B cell (primary cell): ENCODE results near the gene ZSCAN23. TPM values are rescaled to one million over a fixed set of nuclear protein-coding genes. Genes with fewer than 3 reads are reported as not detected.

Experiments used
- ATAC-seq: fragments of 200-7000 bp; cut with Tn5 transposase; one replicate; pipeline ENCODE4 v1.10.0; 2021; ENCODE audit warnings: low read depth, mild to moderate bottlenecking, moderate number of reproducible peaks, moderate library complexity
- CTCF ChIA-PET: fragments of 350-600 bp; sonication (Branson Sonifier 250); formaldehyde crosslinking; loops from one replicate; lab custom pipeline; 2021; ENCODE audit warnings: antibody characterized with exemption, inconsistent platforms; lab: Charles Lee
- POLR2A ChIA-PET: fragments of 350-600 bp; sonication (Branson Sonifier 250); formaldehyde crosslinking; loops from one replicate; lab custom pipeline; 2021; ENCODE audit warnings: antibody characterized with exemption; lab: Charles Lee
- DNase-seq: peaks from one replicate; pipeline ENCODE4 v3.0.0; 2013
- H2AFZ ChIP-seq: 2 replicates; pipeline ENCODE4 v1.6.1; 2012; ENCODE audit warnings: mild to moderate bottlenecking, low read depth, low read length; ENCODE audit not compliant: insufficient read depth, poor library complexity, severe bottlenecking
- H3K27ac ChIP-seq, 2 donors: 1 replicate in 1 of 2; 2 replicates in 1 of 2; pipeline ENCODE4 v1.5.1; 2012 to 2013; ENCODE audit warnings: low read length in 2 of 2, mild to moderate bottlenecking in 2 of 2, moderate library complexity in 1 of 2
- H3K27me3 ChIP-seq, 4 experiments: fragments of 200-600 bp in 1 of 4; sonication (generic) in 1 of 4; replicated peaks in 1 of 4; 1 replicate in 2 of 4; 2 replicates in 2 of 4; pipeline versions ENCODE4 v1.6.1 to v1.7.0; 2013 to 2016; ENCODE audit warnings: low read length in 3 of 4, mild to moderate bottlenecking in 2 of 4, mixed read lengths in 1 of 4, moderate library complexity in 1 of 4; ENCODE audit not compliant: insufficient read depth in 4 of 4, control insufficient read depth in 3 of 4; ENCODE audit errors: control extremely low read depth in 1 of 4
- H3K36me3 ChIP-seq, 2 experiments: replicated peaks in 1 of 2; 1 replicate in 1 of 2; 2 replicates in 1 of 2; pipeline versions ENCODE4 v1.6.1 to v1.7.1; 2013; ENCODE audit warnings: low read length in 1 of 2; ENCODE audit not compliant: insufficient read depth in 2 of 2, control insufficient read depth in 1 of 2; ENCODE audit errors: control extremely low read depth in 1 of 2, extremely low read depth in 1 of 2
- H3K4me1 ChIP-seq, 2 donors: fragments of 200-600 bp in 1 of 2; sonication (generic) in 1 of 2; 1 replicate in 1 of 2; 2 replicates in 1 of 2; pipeline versions ENCODE4 v1.5.1 to v1.6.1; 2013 to 2017; ENCODE audit warnings: low read length in 2 of 2; ENCODE audit not compliant: control insufficient read depth in 2 of 2, insufficient read depth in 2 of 2
- H3K4me2 ChIP-seq: replicated peaks from 2 replicates; pipeline ENCODE3; 2012; ENCODE audit warnings: mild to moderate bottlenecking, low read depth, low read length; ENCODE audit not compliant: poor library complexity, severe bottlenecking
- H3K4me3 ChIP-seq, 5 experiments: fragments of 200-600 bp in 1 of 5; sonication (generic) in 1 of 5; 1 replicate in 3 of 5; 2 replicates in 2 of 5; pipeline versions ENCODE4 v1.5.1 to v1.7.0; 2011 to 2016; ENCODE audit warnings: low read length in 4 of 5, mild to moderate bottlenecking in 4 of 5, low read depth in 2 of 5, control low read depth in 1 of 5, moderate library complexity in 1 of 5; ENCODE audit not compliant: insufficient read depth in 1 of 5; ENCODE audit errors: control extremely low read depth in 1 of 5, extremely low read depth in 1 of 5
- H3K79me2 ChIP-seq: fragments of 200-600 bp; sonication (generic); one replicate; pipeline ENCODE4 v1.6.0; 2016; ENCODE audit warnings: low read length; ENCODE audit not compliant: control insufficient read depth, insufficient read depth
- H3K9ac ChIP-seq: fragments of 200-600 bp; sonication (generic); 2 replicates; pipeline ENCODE4 v1.6.1; 2017; ENCODE audit warnings: mild to moderate bottlenecking, low read length, moderate library complexity
- H3K9me3 ChIP-seq, 3 donors: one replicate each; pipeline versions ENCODE4 v1.6.1 to v1.7.1; 2013; ENCODE audit warnings: low read length in 2 of 3; ENCODE audit not compliant: control insufficient read depth in 2 of 3, insufficient read depth in 1 of 3; ENCODE audit errors: control extremely low read depth in 1 of 3
- H4K20me1 ChIP-seq: 2 replicates; pipeline ENCODE4 v1.6.0; 2012; ENCODE audit warnings: mild to moderate bottlenecking, low read length; ENCODE audit not compliant: insufficient read depth, control insufficient read depth, poor library complexity, severe bottlenecking
- H3K27ac Mint-ChIP-seq: one replicate; pipeline ENCODE4 v1.8.0; 2021; ENCODE audit warnings: mixed read lengths
- H3K27me3 Mint-ChIP-seq: one replicate; pipeline ENCODE4 v1.8.0; 2021; ENCODE audit warnings: mixed read lengths
- H3K4me1 Mint-ChIP-seq: one replicate; pipeline ENCODE4 v1.8.0; 2021; ENCODE audit warnings: mixed read lengths
- H3K4me3 Mint-ChIP-seq: one replicate; pipeline ENCODE4 v1.8.0; 2021; ENCODE audit warnings: mixed read lengths
- H3K9me3 Mint-ChIP-seq: one replicate; pipeline ENCODE4 v1.8.0; 2022; ENCODE audit warnings: mixed read lengths; ENCODE audit not compliant: insufficient read depth
- CTCF ChIP-seq: fragments of 200-600 bp; IDR thresholded peaks from one replicate; pipeline ENCODE4 v1.8.0; 2022; ENCODE audit warnings: antibody characterized with exemption, mild to moderate bottlenecking
- EZH2 ChIP-seq: IDR thresholded peaks from 2 replicates; pipeline ENCODE4 v1.6.1; 2012; ENCODE audit warnings: borderline replicate concordance, low read depth, mild to moderate bottlenecking, moderate library complexity, low read length; ENCODE audit not compliant: insufficient read depth, poor library complexity, severe bottlenecking
- WGBS: methylation state at CpG from one replicate; pipeline ENCODE4 v1.1.5; 2013; ENCODE audit warnings: missing lambda C conversion rate; ENCODE audit not compliant: insufficient coverage; 5-methylcytosine and 5-hydroxymethylcytosine counted together
- intact Hi-C: fragments of 100-400 bp; cut with micrococcal nuclease; formaldehyde crosslinking; loops from one replicate; pipeline ENCODE4 v1.10.0; 2022
- polyA plus RNA-seq: library from polyadenylated mRNA; depleted of rRNA; stranded (reverse); fragments of >200 nt; gene quantifications from 2 replicates; pipeline ENCODE4 v1.2.3, GENCODE V29; 2012
- total RNA-seq, 2 donors: library from RNA; stranded (reverse); fragments of 120-200 nt in 1 of 2; gene quantifications; 1 replicate in 1 of 2; 2 replicates in 1 of 2; pipeline versions ENCODE4 v1.2.3 to v1.2.4, GENCODE V29; 2013 to 2022

ZSCAN23 gene
- total and polyA plus RNA-seq, 2 donors (not counting 1 experiment from before 2014, with no cell fraction given), result 0.79 TPM; not detected in 1

GRCh38 chr6:28442586-28442985, 705 bp downstream of the ZSCAN23 start:
- ChIA-PET POLR2A (no interaction called here), CTCF (no interaction called here)
- DNase-seq (no peak), ATAC-seq (no peak)
- H3K4me2 ChIP-seq, result peak overlapping the region; percentile 73
- peaks cover 16 to 23% of the 10 kb centered on the region in 2 donors for H3K4me1 ChIP-seq
- TF ChIP-seq EZH2, result no peak
- no peak for TF ChIP-seq CTCF
- H4K20me1 ChIP-seq, result no peaks in the 10 kb centered on the region
- H3K79me2 ChIP-seq, result no peaks in the 10 kb centered on the region
- no peaks in the 10 kb centered on the region for H3K36me3 ChIP-seq
- H3K27ac ChIP-seq, result no peak overlapping the region
- H3K27me3 Mint-ChIP-seq, result peaks cover 60% of the 10 kb centered on the region
- peak overlapping the region; percentile 70 for H2AFZ ChIP-seq
- peaks cover 4 to 26% (median 16%) of the 10 kb centered on the region in 3 donors for H3K9me3 ChIP-seq
- H3K4me1 Mint-ChIP-seq, result peaks cover 16% of the 10 kb centered on the region
- no peak overlapping the region for H3K9ac ChIP-seq
- H3K4me3 ChIP-seq, result peak overlapping the region in 2 of 5 experiments; percentile 53 to 56
- WGBS, result 100% methylated on average over 2 of the region's 7 CpGs
- H3K27me3 ChIP-seq, result peaks cover 0 to 44% (median 34%) of the 10 kb centered on the region in 4 experiments
- no peak overlapping the region for H3K27ac Mint-ChIP-seq
- H3K4me3 Mint-ChIP-seq, result peak overlapping the region; percentile 94
- H3K9me3 Mint-ChIP-seq, result peaks cover 9% of the 10 kb centered on the region
- intact Hi-C loops, result no loop called here

- no peaks in the 10 kb centered on the region for H3K79me2 ChIP-seq
- H4K20me1 ChIP-seq, result no peaks in the 10 kb centered on the region
- intact Hi-C loops, result no loop called here
- no peak overlapping the region for H2AFZ ChIP-seq
- TF ChIP-seq CTCF (no peak), EZH2 (no peak)
- no peak overlapping the region for H3K4me3 ChIP-seq
- H3K36me3 ChIP-seq, result no peaks in the 10 kb centered on the region
- no peaks in the 10 kb centered on the region for H3K4me1 Mint-ChIP-seq
- H3K4me3 Mint-ChIP-seq, result no peak overlapping the region
- H3K9ac ChIP-seq, result no peak overlapping the region
- POLR2A ChIA-PET, result no interaction called here
- no peaks in the 10 kb centered on the region for H3K4me1 ChIP-seq
- DNase-seq, result no peak
- CTCF ChIA-PET, result no interaction called here
- H3K27me3 ChIP-seq, result peaks cover 0 to 4% (median 0%) of the 10 kb centered on the region in 4 experiments
- H3K9me3 ChIP-seq, result no peaks in the 10 kb centered on the region
- no peak overlapping the region for H3K27ac ChIP-seq
- no peak overlapping the region for H3K27ac Mint-ChIP-seq
- 100% methylated on average over 2 of the region's 3 CpGs for WGBS
- H3K27me3 Mint-ChIP-seq, result peaks cover 33% of the 10 kb centered on the region
- ATAC-seq, result no peak
- no peaks in the 10 kb centered on the region for H3K9me3 Mint-ChIP-seq
- no peak overlapping the region for H3K4me2 ChIP-seq
These were observed 6.9 kb downstream of the ZSCAN23 start for GRCh38 chr6:28436404-28436803.
